GM21717 (cell line): ENCODE data around the gene NPPA.
"Not testable (repeated sequence)": the region's sequence is repeated elsewhere in the genome, so short reads cannot be mapped to it uniquely, and the experiment has no call there.

Source experiments
- ATAC-seq: cut with Tn5 transposase; IDR thresholded peaks from one replicate; pipeline ENCODE4 v1.9.1; 2021; ENCODE audit warnings: mild to moderate bottlenecking, moderate library complexity; ENCODE audit not compliant: unreplicated experiment

NPPA gene

GRCh38 chr1:11847667-11848372, at the start of gene NPPA:
Gene NPPA (minus strand): TSS chr1:11847783. CDS start chr1:11847684, 99 bp downstream.
- no peak for ATAC-seq

GRCh38 chr1:11894501-11894900, 46.9 kb upstream of the NPPA start:
- not testable (repeated sequence) for ATAC-seq

GRCh38 chr1:11893907-11894251, 46.3 kb upstream of the NPPA start:
- ATAC-seq: no peak

DNA sequence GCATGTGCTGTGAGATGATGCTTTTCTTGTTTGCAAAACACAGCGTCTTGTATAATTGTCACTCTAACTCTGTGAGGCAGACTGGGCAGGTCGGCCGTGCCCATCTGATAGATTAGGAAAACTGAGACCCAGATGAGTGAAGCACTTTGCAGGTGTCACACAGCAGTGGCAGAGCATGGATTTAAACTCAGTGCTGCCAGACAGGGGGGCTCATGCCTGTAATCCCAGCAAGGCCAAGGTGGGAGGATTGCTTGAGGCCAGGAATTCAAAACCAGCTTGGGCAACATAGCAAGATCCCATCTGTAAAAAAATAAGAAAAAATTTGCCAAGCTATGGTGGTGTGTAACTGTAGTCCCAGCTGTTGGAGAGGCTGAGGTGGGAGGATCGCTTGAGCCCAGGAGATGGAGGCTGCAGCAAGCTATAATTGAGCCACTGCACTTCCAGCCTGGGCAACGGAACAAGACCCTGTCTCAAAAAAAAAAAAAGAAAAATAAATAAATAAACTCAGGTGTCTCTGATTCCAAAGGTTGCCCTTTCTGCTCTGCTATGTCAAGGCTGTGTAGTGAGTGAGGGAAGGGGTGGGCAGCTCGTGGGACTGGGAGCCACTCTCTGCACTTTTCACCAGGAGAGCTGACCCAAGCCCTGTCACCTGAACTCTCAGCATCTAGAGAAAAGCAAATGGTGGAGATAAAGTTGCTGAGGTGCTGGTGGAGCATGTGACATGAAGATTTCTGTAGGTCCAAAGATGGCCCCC, 44.0 kb upstream of the NPPA start:
- ATAC-seq: no peak

DNA sequence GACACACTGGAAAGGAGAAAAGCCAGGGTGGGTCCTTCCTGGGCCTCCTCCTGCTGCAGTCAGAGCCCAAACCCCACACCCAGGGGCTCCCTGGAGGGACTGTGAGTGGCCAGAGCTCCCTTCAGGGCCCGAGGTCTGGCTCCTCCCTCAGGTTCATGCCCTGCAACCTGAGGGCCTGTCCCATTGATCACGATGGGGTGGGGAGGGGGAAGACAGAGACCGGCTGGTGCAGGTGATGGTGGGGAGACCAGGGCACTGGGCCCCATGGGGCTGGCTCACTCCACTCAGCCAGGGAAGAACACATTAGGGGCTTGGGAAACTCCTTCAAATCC, 41.3 kb upstream of the NPPA start:
- no peak for ATAC-seq

- ATAC-seq: no peak
Observed at GRCh38 chr1:11888206-11888876, 40.8 kb upstream of the NPPA start.

GRCh38 chr1:11887666-11888007, 40.1 kb upstream of the NPPA start:
- no peak for ATAC-seq

DNA sequence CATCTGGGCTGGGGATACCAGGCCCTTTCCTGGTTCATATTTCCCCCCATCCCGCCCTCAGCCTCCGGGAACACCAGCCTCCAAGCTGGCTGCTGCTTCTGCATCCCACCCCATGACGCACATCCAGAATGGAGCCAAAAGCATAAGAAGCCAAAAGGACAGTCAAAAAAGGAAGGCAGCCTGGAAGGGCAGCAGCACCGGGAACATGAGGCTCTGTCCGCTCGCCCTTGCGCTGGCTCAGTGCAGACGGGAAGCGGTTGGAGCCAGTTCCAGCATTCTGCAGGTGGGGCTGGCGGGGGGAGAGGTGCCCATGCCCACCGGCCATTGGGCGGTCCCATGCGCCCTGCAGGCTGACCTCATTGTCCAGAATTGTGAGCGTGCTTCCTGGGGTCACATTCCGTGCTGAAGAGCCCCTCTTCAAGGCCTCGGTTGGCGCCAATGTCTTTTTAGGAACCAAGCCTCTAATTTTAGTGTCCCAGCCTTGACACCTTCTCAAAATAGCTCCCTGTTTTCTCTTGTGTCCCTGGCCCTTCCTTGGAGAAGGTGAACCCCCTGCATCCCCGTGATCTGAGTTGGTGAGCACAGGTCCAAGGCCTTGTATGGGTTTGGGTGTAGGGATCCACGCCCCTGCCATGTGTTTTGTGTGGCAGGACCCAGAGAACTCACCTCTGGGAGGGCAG, 39.5 kb upstream of the NPPA start:
- no peak for ATAC-seq

- ATAC-seq: no peak
Observed at GRCh38 chr1:11885916-11886315, 38.3 kb upstream of the NPPA start.

GRCh38 chr1:11882814-11883538, 35.4 kb upstream of the NPPA start:
- ATAC-seq: no peak

DNA sequence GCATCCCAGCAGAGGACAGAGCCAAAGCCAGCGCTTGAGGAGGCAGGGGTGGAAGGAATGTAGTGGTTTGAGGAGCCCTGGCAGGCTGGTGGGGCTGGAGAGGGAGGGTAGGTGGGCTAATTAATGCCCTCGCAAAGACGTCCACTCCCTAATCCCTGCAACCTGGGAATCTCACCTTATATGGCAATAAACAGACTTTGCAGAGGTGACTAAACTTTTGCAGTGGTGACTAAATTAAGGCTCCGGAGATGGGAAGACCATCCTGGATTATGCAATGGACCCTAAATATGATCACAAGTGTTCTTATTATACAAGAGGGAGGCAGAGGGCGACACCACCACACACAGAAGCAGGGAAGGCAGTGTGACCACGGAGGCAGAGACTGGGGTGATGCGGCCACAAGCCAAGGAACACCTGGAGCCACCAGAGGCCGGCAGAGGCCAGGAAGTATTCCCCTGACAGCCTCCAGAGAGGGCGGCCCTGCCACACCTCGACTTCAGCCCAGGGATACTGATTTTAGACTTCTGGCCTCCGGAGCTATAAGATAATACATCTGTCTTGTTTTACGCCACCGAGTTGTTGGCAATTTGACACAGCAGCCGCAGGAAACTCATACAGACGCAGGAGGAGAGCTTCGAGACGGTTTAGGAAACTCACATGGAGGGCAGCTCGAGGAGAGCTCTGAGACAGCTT, 34.3 kb upstream of the NPPA start:
- no peak for ATAC-seq

GRCh38 chr1:11880911-11881748, 33.5 kb upstream of the NPPA start:
- ATAC-seq: no peak

- no peak for ATAC-seq
Observed at GRCh38 chr1:11880181-11880575, 32.6 kb upstream of the NPPA start.

DNA sequence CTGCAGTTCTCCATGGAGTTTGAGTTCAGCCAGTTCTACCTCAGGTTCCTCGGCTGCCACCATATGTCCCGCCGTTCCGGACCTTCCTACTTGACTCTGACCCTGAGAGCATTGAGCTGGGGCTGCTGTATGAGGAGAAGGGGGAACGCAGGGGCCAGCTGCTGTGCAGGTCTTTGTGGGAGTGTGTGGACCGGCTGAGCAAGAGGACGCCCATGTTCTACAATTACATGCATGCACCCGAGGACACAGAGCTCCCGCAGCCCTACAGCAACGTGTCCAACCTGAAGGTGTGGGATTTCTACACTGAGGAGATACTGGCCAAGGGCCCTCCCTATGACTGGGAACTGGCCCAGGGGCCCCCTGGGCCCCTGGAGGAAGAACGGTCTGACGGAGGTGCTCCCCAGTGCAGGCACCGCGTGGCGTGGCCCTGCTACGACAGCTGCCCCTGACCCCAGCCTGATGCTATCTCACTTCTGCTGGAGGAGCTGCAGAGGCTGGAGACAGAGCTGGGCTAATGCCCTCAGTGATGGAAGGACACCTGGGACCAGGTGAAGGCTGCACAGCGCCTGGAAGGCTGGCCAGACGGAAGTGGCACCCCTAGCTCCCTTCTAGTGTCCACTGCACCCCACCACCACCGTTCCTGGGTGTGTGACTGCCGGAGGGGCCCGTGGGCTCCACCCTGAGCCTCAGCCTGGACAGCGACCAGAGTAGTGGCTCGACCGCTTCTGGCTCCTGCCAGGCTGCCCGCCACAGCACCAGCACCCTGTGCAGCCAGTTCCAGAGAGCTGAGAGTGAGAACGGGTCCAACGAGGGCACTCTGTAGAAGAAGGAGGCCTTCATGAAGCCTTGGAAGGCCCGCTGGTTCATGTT, 32.0 kb upstream of the NPPA start:
- ATAC-seq: no peak

DNA sequence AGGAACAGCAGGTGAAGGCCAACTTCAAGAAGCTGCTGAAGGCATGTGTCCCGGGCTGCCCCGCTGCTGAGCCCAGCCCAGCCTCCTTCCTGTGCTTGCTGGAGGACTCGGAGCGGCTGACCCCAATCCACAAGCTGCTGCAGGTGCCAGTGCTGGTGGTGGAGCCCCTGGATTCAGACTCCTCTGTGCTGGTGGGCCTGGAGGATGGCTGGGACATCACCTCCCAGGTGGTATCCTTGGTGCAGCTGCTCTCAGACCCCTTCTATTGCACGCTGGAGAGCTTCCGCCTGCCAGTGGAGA, 31.3 kb upstream of the NPPA start:
- no peak for ATAC-seq

- ATAC-seq: no peak
Observed at GRCh38 chr1:11878081-11878890, 30.7 kb upstream of the NPPA start.

GRCh38 chr1:11877074-11877473, 29.5 kb upstream of the NPPA start:
- no peak for ATAC-seq

GRCh38 chr1:11875094-11875493, 27.5 kb upstream of the NPPA start:
- ATAC-seq: no peak
